MCF 10A (cell line): ENCODE results near the gene HDAC1. TPM values are rescaled to one million over a fixed set of nuclear protein-coding genes. Genes with fewer than 3 reads are reported as not detected.

Experiments used
- BruUV-seq: library from RNA; stranded (reverse); fragments of 400-500 nt; replicated peaks from 2 replicates; lab custom pipeline; 2021; lab: Mats Ljungman, UMichigan
- CTCF ChIA-PET: fragments of 300-600 bp; sonication (Branson Sonifier 250); formaldehyde crosslinking; extraction: SDS; loops from one replicate; lab custom pipeline; 2021; ENCODE audit warnings: antibody characterized with exemption, inconsistent platforms; lab: Yijun Ruan, JAX
- POLR2A ChIA-PET: fragments of 300-600, 350-650 bp; sonication (Branson Sonifier 250); formaldehyde crosslinking; extraction: SDS; loops from one replicate; lab custom pipeline; 2020; ENCODE audit warnings: antibody characterized with exemption, inconsistent platforms; lab: Yijun Ruan, JAX
- DNase-seq: peaks from one replicate; pipeline ENCODE4 v3.0.0-alpha.2; 2018; ENCODE audit not compliant: unreplicated experiment
- H3K27ac Mint-ChIP-seq: one replicate; pipeline ENCODE4 v1.8.0; 2022; ENCODE audit warnings: mild to moderate bottlenecking, low read depth, mixed read lengths; ENCODE audit not compliant: unreplicated experiment
- H3K27me3 Mint-ChIP-seq: one replicate; pipeline ENCODE4 v1.8.0; 2022; ENCODE audit warnings: mixed read lengths; ENCODE audit not compliant: insufficient read depth, unreplicated experiment
- H3K36me3 Mint-ChIP-seq: one replicate; pipeline ENCODE4 v1.8.0; 2022; ENCODE audit warnings: mild to moderate bottlenecking, moderate library complexity, mixed read lengths; ENCODE audit not compliant: insufficient read depth, unreplicated experiment
- H3K4me1 Mint-ChIP-seq: one replicate; pipeline ENCODE4 v1.8.0; 2022; ENCODE audit warnings: mixed read lengths; ENCODE audit not compliant: insufficient read depth, unreplicated experiment
- H3K4me3 Mint-ChIP-seq: one replicate; pipeline ENCODE4 v1.8.0; 2022; ENCODE audit warnings: mild to moderate bottlenecking, moderate library complexity, mixed read lengths; ENCODE audit not compliant: unreplicated experiment
- H3K9me3 Mint-ChIP-seq: one replicate; pipeline ENCODE4 v1.8.0; 2022; ENCODE audit warnings: mixed read lengths; ENCODE audit not compliant: unreplicated experiment
- CTCF ChIP-seq: fragments of 200-600 bp; IDR thresholded peaks from one replicate; pipeline ENCODE4 v1.8.0; 2022; ENCODE audit warnings: antibody characterized with exemption, mild to moderate bottlenecking; ENCODE audit not compliant: unreplicated experiment
- intact Hi-C: fragments of 100-400 bp; cut with micrococcal nuclease; formaldehyde crosslinking; loops from 2 replicates; pipeline ENCODE4 v1.14.1; 2022
- total RNA-seq: library from RNA; stranded (reverse); gene quantifications from 2 replicates; pipeline ENCODE4 v1.2.3, GENCODE V29; 2022

The HDAC1 gene
- total RNA-seq, 1 experiment from 2014 or later: 39.7 TPM

- no peaks in the 10 kb centered on the region for H3K9me3 Mint-ChIP-seq
- no peak for DNase-seq
- POLR2A ChIA-PET: no interaction called here
- H3K36me3 Mint-ChIP-seq: peaks cover 2% of the 10 kb centered on the region
- CTCF ChIA-PET: interaction anchor here (0.7 to 1.9 kb wide), 2 partner anchors 38 to 121 kb away, joined by 4 to 5 read pairs; no protein-coding TSS in a partner anchor
- no peak for TF ChIP-seq CTCF
- H3K4me3 Mint-ChIP-seq: peak overlapping the region; percentile 14
- H3K4me1 Mint-ChIP-seq: no peaks in the 10 kb centered on the region
- H3K27ac Mint-ChIP-seq: no peak overlapping the region
- BruUV-seq: no TSS peak
- intact Hi-C loops: no loop called here
- no peaks in the 10 kb centered on the region for H3K27me3 Mint-ChIP-seq
These were observed 44.7 kb downstream of the HDAC1 start for GRCh38 chr1:32336591-32336932.

- DNase-seq: peak; percentile 45
- no peaks in the 10 kb centered on the region for H3K36me3 Mint-ChIP-seq
- no peaks in the 10 kb centered on the region for H3K4me1 Mint-ChIP-seq
- H3K4me3 Mint-ChIP-seq: peak overlapping the region; percentile 14
- no peaks in the 10 kb centered on the region for H3K9me3 Mint-ChIP-seq
- CTCF ChIA-PET: interaction anchor here (0.5 to 1.9 kb wide), 3 partner anchors 121 to 648 kb away, joined by 3 to 5 read pairs (median 3); no protein-coding TSS in a partner anchor
- intact Hi-C loops: no loop called here
- H3K27ac Mint-ChIP-seq: no peak overlapping the region
- BruUV-seq: no TSS peak
- no peak for TF ChIP-seq CTCF
- no peaks in the 10 kb centered on the region for H3K27me3 Mint-ChIP-seq
- POLR2A ChIA-PET: no interaction called here
These were observed 45.2 kb downstream of the HDAC1 start for GRCh38 chr1:32336963-32337675.

- Mint-ChIP-seq H3K4me1 (no peaks in the 10 kb centered on the region), H3K27me3 (no peaks in the 10 kb centered on the region), H3K36me3 (no peaks in the 10 kb centered on the region), H3K9me3 (no peaks in the 10 kb centered on the region), H3K4me3 (no peak overlapping the region), H3K27ac (no peak overlapping the region)
- intact Hi-C loops: no loop called here
- POLR2A ChIA-PET: no interaction called here
- CTCF ChIA-PET: no interaction called here
- BruUV-seq: no TSS peak
- no peak for DNase-seq
- no peak for TF ChIP-seq CTCF
These were observed 46.2 kb downstream of the HDAC1 start for GRCh38 chr1:32337855-32338636.

- DNase-seq: no peak
- no peaks in the 10 kb centered on the region for H3K9me3 Mint-ChIP-seq
- no peak overlapping the region for H3K4me3 Mint-ChIP-seq
- H3K4me1 Mint-ChIP-seq: no peaks in the 10 kb centered on the region
- no peak for TF ChIP-seq CTCF
- no TSS peak for BruUV-seq
- intact Hi-C loops: no loop called here
- H3K27ac Mint-ChIP-seq: no peak overlapping the region
- H3K36me3 Mint-ChIP-seq: no peaks in the 10 kb centered on the region
- no peaks in the 10 kb centered on the region for H3K27me3 Mint-ChIP-seq
- ChIA-PET POLR2A (no interaction called here), CTCF (no interaction called here)
These were observed 46.8 kb downstream of the HDAC1 start for GRCh38 chr1:32338637-32339145.
